Urinary bladder (tissue), 4 donors: Measurements from ENCODE around the gene GCH1. TPM values are rescaled to one million over a fixed set of nuclear protein-coding genes. Genes with fewer than 3 reads are reported as not detected.

Source experiments
- DNase-seq: peaks from one replicate; pipeline ENCODE4 v3.0.0-alpha.2; 2015; ENCODE audit errors: extremely low spot score
- H3K27ac ChIP-seq: one replicate; pipeline ENCODE4 v1.5.1; 2013; ENCODE audit warnings: low read depth, mild to moderate bottlenecking, moderate library complexity
- H3K36me3 ChIP-seq: one replicate; pipeline ENCODE4 v1.6.1; 2013; ENCODE audit warnings: mild to moderate bottlenecking, moderate library complexity; ENCODE audit not compliant: insufficient read depth
- H3K4me1 ChIP-seq: one replicate; pipeline ENCODE4 v1.6.1; 2013; ENCODE audit warnings: mild to moderate bottlenecking, moderate library complexity; ENCODE audit not compliant: insufficient read depth
- H3K4me3 ChIP-seq: one replicate; pipeline ENCODE4 v1.5.1; 2013; ENCODE audit warnings: low read depth, low read length
- WGBS: extraction: QIAGEN DNeasy Blood & Tissue Kit; methylation state at CpG from one replicate; pipeline ENCODE4 v1.1.7; 2013; 5-methylcytosine and 5-hydroxymethylcytosine counted together
- polyA plus RNA-seq: library from polyadenylated mRNA; stranded (reverse); fragments of 200-250 nt; gene quantifications from one replicate; pipeline ENCODE4 v1.2.3, GENCODE V29; 2013
- total RNA-seq: library from RNA; depleted of rRNA; stranded (reverse); fragments of >200 nt; gene quantifications from one replicate; pipeline ENCODE4 v1.2.3, GENCODE V29; 2014
- donor health status: healthy with polysubstance abuse.
- donor health status: healthy.

GCH1 gene
- total and polyA plus RNA-seq, 2 donors: 5.2 to 5.8 TPM

- WGBS: 86% methylated on average over 1 of the region's 1 CpG
- Histone ChIP-seq H3K36me3 (no peaks in the 10 kb centered on the region), H3K4me3 (no peak overlapping the region), H3K27ac (no peak overlapping the region), H3K4me1 (no peaks in the 10 kb centered on the region)
- DNase-seq: no peak
Measured at GRCh38 chr14:54816450-54816849, 86.2 kb downstream of the GCH1 start.

DNA sequence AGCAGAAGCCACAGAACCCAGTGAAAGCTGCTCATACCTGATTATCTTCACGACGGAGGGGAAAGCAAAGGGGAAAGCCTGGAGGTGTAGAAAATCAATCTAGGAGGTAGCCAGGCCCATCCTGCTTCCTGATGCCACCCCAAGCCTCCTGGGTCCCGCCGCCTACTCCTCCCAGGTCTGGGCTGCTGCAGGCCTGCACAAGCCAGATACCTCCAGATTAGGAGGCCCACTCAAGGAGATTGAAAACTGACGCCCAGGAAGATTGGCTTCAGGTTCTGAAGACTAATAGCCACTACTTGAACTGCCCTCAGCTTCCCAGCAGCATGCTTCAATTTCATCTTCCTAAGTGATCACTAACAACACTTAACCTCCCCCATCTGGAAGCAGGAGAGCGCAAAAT is 87.1 kb downstream of the GCH1 start:
- Histone ChIP-seq H3K36me3 (no peaks in the 10 kb centered on the region), H3K4me1 (no peaks in the 10 kb centered on the region), H3K27ac (no peak overlapping the region), H3K4me3 (no peak overlapping the region)
- DNase-seq: no peak
- 82% methylated on average over 6 of the region's 6 CpGs for WGBS

DNA sequence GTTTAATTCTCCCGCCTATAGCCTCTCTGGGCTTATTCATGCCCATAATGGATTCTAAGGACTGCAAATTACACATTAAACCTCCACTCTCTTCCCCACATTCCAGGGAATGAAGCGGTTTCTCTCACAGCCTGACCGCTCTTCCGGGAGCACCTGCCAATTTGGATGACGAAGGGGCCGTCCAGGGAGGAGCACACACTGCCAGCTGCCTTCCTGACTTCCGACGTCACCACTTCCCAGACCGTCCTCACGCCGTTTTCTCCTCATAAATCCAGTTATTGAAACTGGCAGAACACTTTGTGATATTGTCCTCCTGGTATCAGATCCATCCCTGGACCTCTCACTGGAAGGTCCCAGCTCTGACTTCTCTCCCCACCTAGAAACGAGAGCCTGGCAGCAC is 87.6 kb downstream of the GCH1 start:
- Histone ChIP-seq H3K4me3 (no peak overlapping the region), H3K36me3 (no peaks in the 10 kb centered on the region), H3K4me1 (no peaks in the 10 kb centered on the region), H3K27ac (no peak overlapping the region)
- WGBS: 73% methylated on average over 12 of the region's 12 CpGs
- no peak for DNase-seq

- no peak overlapping the region for H3K4me3 ChIP-seq
- H3K27ac ChIP-seq: no peak overlapping the region
- no peaks in the 10 kb centered on the region for H3K4me1 ChIP-seq
- no peak for DNase-seq
- H3K36me3 ChIP-seq: no peaks in the 10 kb centered on the region
- WGBS: 62% methylated on average over 5 of the region's 5 CpGs
Measured at GRCh38 chr14:54814076-54814475, 88.5 kb downstream of the GCH1 start.

- Histone ChIP-seq H3K4me1 (no peaks in the 10 kb centered on the region), H3K27ac (no peak overlapping the region), H3K36me3 (no peaks in the 10 kb centered on the region), H3K4me3 (no peak overlapping the region)
- WGBS: 89% methylated on average over 2 of the region's 2 CpGs
- DNase-seq: no peak
Measured at GRCh38 chr14:54813081-54813480, 89.5 kb downstream of the GCH1 start.

GRCh38 chr14:54812617-54813016 is 90.0 kb downstream of the GCH1 start:
- no peaks in the 10 kb centered on the region for H3K4me1 ChIP-seq
- H3K4me3 ChIP-seq: no peak overlapping the region
- DNase-seq: no peak
- 54% methylated on average over 6 of the region's 6 CpGs for WGBS
- no peaks in the 10 kb centered on the region for H3K36me3 ChIP-seq
- no peak overlapping the region for H3K27ac ChIP-seq

DNA sequence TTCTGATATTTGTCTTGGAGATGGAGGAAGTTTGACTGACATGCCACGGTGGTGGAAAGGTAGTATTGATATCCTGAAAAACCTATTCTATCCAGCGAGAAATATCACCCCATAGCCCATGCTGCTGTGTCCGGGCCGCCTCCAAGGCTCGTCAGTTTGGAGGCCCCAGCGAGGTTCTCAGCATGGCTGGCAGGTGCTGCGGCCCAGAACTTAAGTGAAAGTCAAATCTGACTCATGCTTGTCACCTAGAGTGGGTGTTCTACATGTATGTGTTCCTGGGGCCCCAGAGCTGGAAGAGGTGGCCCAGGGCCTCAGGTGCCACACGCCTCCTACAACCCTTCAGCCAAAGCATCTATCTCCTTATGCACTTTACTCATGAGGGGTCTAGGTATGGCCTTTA is 92.9 kb downstream of the GCH1 start:
- Histone ChIP-seq H3K4me1 (no peaks in the 10 kb centered on the region), H3K27ac (no peak overlapping the region), H3K4me3 (no peak overlapping the region), H3K36me3 (no peaks in the 10 kb centered on the region)
- DNase-seq: no peak
- 94% methylated on average over 8 of the region's 8 CpGs for WGBS

- WGBS: 75% methylated on average over 8 of the region's 8 CpGs
- no peaks in the 10 kb centered on the region for H3K36me3 ChIP-seq
- H3K27ac ChIP-seq: no peak overlapping the region
- no peaks in the 10 kb centered on the region for H3K4me1 ChIP-seq
- no peak for DNase-seq
- H3K4me3 ChIP-seq: no peak overlapping the region
Measured at GRCh38 chr14:54808326-54809161, 94.1 kb downstream of the GCH1 start.

- Histone ChIP-seq H3K27ac (no peak overlapping the region), H3K4me1 (no peaks in the 10 kb centered on the region), H3K36me3 (no peaks in the 10 kb centered on the region), H3K4me3 (no peak overlapping the region)
- no peak for DNase-seq
- WGBS: 92% methylated on average over 7 of the region's 7 CpGs
Measured at GRCh38 chr14:54807881-54808280, 94.7 kb downstream of the GCH1 start.

GRCh38 chr14:54807428-54807827 is 95.2 kb downstream of the GCH1 start:
- WGBS: 78% methylated on average over 6 of the region's 6 CpGs
- no peak overlapping the region for H3K27ac ChIP-seq

DNA sequence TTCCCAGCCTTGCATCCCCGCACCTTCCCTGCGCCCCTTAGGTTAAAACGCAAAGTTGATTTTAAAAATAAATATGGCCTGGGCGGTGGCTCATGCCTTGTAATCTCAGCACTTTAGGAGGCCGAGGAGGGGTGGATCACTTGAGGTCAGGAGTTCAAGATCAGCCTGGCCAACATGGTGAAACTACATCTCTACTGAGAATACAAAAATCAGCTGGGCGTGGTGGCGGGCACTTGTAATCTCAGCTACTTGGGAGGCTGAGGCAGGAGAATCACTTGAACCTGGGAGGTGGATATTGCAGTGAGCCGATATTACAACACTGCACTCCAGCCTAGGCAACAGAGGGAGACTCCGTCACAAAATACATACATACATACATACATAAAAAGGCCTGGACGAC is 96.0 kb downstream of the GCH1 start:
- no peak overlapping the region for H3K27ac ChIP-seq
- 90% methylated on average over 10 of the region's 10 CpGs for WGBS
- no peak for DNase-seq
- H3K36me3 ChIP-seq: no peaks in the 10 kb centered on the region
- H3K4me3 ChIP-seq: no peak overlapping the region
- H3K4me1 ChIP-seq: no peaks in the 10 kb centered on the region

More at GRCh38 chr14:54807428-54807827, 95.2 kb downstream of the GCH1 start:
- Histone ChIP-seq H3K4me1 (no peaks in the 10 kb centered on the region), H3K4me3 (no peak overlapping the region), H3K36me3 (no peaks in the 10 kb centered on the region)
- no peak for DNase-seq

GRCh38 chr14:54805445-54806322 is 96.9 kb downstream of the GCH1 start:
- DNase-seq: peak; percentile 31
- WGBS: 27% methylated on average over 23 of the region's 23 CpGs
- H3K4me1 ChIP-seq: no peaks in the 10 kb centered on the region
- no peak overlapping the region for H3K4me3 ChIP-seq
- H3K27ac ChIP-seq: no peak overlapping the region
- H3K36me3 ChIP-seq: no peaks in the 10 kb centered on the region

DNA sequence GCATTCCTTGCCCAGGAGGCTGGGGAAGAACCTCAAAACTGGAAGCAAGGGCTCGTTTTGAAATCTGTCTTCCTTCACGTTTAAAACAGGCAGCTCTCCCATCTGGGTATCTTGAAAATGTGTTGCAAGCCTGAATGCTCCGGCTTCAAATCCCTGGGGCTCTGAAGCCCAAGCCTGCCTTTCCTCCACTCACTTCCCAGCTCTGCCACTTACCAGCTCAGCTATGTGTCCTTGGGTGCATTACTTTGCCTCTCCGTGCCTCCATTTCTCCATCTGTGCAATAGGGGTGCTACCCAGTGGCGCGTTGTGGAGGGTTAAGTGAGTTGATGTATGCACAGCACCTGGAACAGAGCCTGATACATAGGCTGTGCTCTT is 97.6 kb downstream of the GCH1 start:
- H3K4me3 ChIP-seq: no peak overlapping the region
- 60% methylated on average over 6 of the region's 6 CpGs for WGBS

GRCh38 chr14:54804538-54805041 is 98.0 kb downstream of the GCH1 start:
- no peak overlapping the region for H3K4me3 ChIP-seq
- no peaks in the 10 kb centered on the region for H3K4me1 ChIP-seq
- no peaks in the 10 kb centered on the region for H3K36me3 ChIP-seq
- 76% methylated on average over 16 of the region's 16 CpGs for WGBS
- no peak for DNase-seq
- no peak overlapping the region for H3K27ac ChIP-seq

More for the DNA sequence above, 97.6 kb downstream of the GCH1 start:
- Histone ChIP-seq H3K4me1 (no peaks in the 10 kb centered on the region), H3K27ac (no peak overlapping the region), H3K36me3 (no peaks in the 10 kb centered on the region)
- DNase-seq: no peak
